ENCODE results near the gene CNTNAP2.

CNTNAP2 gene

DNA sequence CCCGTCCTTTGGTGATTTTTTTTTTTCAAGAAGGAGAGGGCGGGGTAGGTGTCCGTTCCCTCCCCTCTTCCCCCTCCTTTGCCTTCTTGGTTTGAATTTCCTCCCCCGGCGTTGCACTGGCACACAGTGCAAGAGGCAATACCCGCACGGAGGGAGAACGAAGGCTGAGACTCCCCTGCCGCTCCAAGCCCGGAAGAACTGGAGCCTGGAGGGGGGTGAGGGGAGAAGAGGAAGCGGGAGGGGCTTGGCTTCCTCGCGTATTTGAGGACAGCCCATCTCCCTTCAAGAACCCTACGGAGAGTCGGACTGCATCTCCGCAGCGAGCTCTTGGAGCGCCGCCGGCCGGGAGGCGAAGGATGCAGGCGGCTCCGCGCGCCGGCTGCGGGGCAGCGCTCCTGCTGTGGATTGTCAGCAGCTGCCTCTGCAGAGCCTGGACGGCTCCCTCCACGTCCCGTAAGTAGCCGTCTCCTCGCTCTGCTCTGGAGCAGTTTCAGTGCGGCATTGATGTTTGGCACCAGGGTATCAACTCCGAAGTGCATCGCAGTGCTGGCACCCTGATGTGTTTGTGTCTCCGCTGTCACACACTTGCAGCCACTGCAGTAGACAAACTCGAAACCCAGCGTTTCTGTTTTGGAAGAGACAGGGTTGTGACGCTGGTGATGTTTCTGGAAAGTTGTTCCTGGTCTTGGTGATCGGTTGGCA lies at the start of gene CNTNAP2:
Gene CNTNAP2 (plus strand): TSS at position 281 of the 702 bp plus-strand sequence. CDS start 76 bp downstream, at position 357.
- peak; percentile 54 for DNase-seq (ENCODE audit: extremely low spot score)
- CTCF ChIA-PET = interaction anchor here (1.3 kb wide), 1 partner anchor 26 kb away, joined by 3 read pairs; no protein-coding TSS in a partner anchor
- TF ChIP-seq ZNF384 (IDR thresholded peaks at IDR 0.05) (peak; percentile 76), FOXM1 (IDR thresholded peaks at IDR 0.05; ENCODE audit: borderline replicate concordance) (no peak)
- POLR2A ChIA-PET = no interaction called here

GRCh38 chr7:146067880-146068279 lies 48.7 kb upstream of the CNTNAP2 start:
- TF ChIP-seq TARDBP (IDR thresholded peaks at IDR 0.05) (no peak), ZNF384 (IDR thresholded peaks at IDR 0.05) (no peak), FOXA1 (IDR thresholded peaks at IDR 0.05) (no peak), L3MBTL2 (conservative IDR thresholded peaks at IDR 0.05) (no peak), ARNT (IDR thresholded peaks at IDR 0.05) (no peak), SP1 (IDR thresholded peaks at IDR 0.05) (no peak)
- CTCF ChIA-PET = interaction anchor here (0.6 kb wide), 1 partner anchor 14 kb away, joined by 3 read pairs; no protein-coding TSS in a partner anchor
- no peak for DNase-seq (ENCODE audit: extremely low spot score)
- POLR2A ChIA-PET = no interaction called here

GRCh38 chr7:146074195-146074765 lies 42.3 kb upstream of the CNTNAP2 start:
- POLR2A ChIA-PET = no interaction called here
- TF ChIP-seq HDGF (IDR thresholded peaks at IDR 0.05; ENCODE audit: borderline replicate concordance) (no peak), TARDBP (IDR thresholded peaks at IDR 0.05) (no peak), ARNT (IDR thresholded peaks at IDR 0.05) (no peak), FOXM1 (IDR thresholded peaks at IDR 0.05; ENCODE audit: borderline replicate concordance) (no peak), NFRKB (IDR thresholded peaks at IDR 0.05) (no peak), FOXK2 (IDR thresholded peaks at IDR 0.05) (no peak), LEF1 (IDR thresholded peaks at IDR 0.05; ENCODE audit: borderline replicate concordance) (no peak), SUZ12 (IDR thresholded peaks at IDR 0.05) (no peak)
- CTCF ChIA-PET = no interaction called here

GRCh38 chr7:146076344-146076743 lies 40.3 kb upstream of the CNTNAP2 start:
- CTCF ChIA-PET = no interaction called here
- POLR2A ChIA-PET = no interaction called here
- DNase-seq (ENCODE audit: extremely low spot score) = no peak
- no peak for TF ChIP-seq FOXA1 (IDR thresholded peaks at IDR 0.05)
- no peak for TF ChIP-seq CTBP1 (IDR thresholded peaks at IDR 0.05; ENCODE audit: borderline replicate concordance)
- no peak for TF ChIP-seq ZNF384 (IDR thresholded peaks at IDR 0.05)
- TF ChIP-seq FOXK2 (IDR thresholded peaks at IDR 0.05) = no peak
- TF ChIP-seq ELF4 (IDR thresholded peaks at IDR 0.05) = no peak
- TF ChIP-seq LEF1 (IDR thresholded peaks at IDR 0.05; ENCODE audit: borderline replicate concordance) = no peak
- TF ChIP-seq TARDBP (IDR thresholded peaks at IDR 0.05) = no peak
- TF ChIP-seq ARNT (IDR thresholded peaks at IDR 0.05) = no peak
- TF ChIP-seq SUZ12 (IDR thresholded peaks at IDR 0.05) = no peak
- TF ChIP-seq L3MBTL2 (conservative IDR thresholded peaks at IDR 0.05) = no peak
- TF ChIP-seq SP1 (IDR thresholded peaks at IDR 0.05) = no peak
- TF ChIP-seq FOXM1 (IDR thresholded peaks at IDR 0.05; ENCODE audit: borderline replicate concordance) = no peak
- TF ChIP-seq, protein P1, sequence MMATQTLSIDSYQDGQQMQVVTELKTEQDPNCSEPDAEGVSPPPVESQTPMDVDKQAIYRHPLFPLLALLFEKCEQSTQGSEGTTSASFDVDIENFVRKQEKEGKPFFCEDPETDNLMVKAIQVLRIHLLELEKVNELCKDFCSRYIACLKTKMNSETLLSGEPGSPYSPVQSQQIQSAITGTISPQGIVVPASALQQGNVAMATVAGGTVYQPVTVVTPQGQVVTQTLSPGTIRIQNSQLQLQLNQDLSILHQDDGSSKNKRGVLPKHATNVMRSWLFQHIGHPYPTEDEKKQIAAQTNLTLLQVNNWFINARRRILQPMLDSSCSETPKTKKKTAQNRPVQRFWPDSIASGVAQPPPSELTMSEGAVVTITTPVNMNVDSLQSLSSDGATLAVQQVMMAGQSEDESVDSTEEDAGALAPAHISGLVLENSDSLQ (IDR thresholded peaks at IDR 0.05) = no peak
- no peak for TF ChIP-seq BHLHE40 (IDR thresholded peaks at IDR 0.05; ENCODE audit: borderline replicate concordance)

More at GRCh38 chr7:146074195-146074765, 42.3 kb upstream of the CNTNAP2 start:
- DNase-seq (ENCODE audit: extremely low spot score) = no peak

GRCh38 chr7:146084086-146084485 lies 32.5 kb upstream of the CNTNAP2 start:
- CTCF ChIA-PET = no interaction called here
- POLR2A ChIA-PET = no interaction called here
- DNase-seq (ENCODE audit: extremely low spot score) = no peak
- TF ChIP-seq FOXK2 (IDR thresholded peaks at IDR 0.05) (no peak), SP1 (IDR thresholded peaks at IDR 0.05) (no peak), FOXM1 (IDR thresholded peaks at IDR 0.05; ENCODE audit: borderline replicate concordance) (no peak), TARDBP (IDR thresholded peaks at IDR 0.05) (no peak), ARNT (IDR thresholded peaks at IDR 0.05) (no peak), BHLHE40 (IDR thresholded peaks at IDR 0.05; ENCODE audit: borderline replicate concordance) (no peak), FOXA1 (IDR thresholded peaks at IDR 0.05) (no peak), ELF4 (IDR thresholded peaks at IDR 0.05) (no peak), CTBP1 (IDR thresholded peaks at IDR 0.05; ENCODE audit: borderline replicate concordance) (no peak), L3MBTL2 (conservative IDR thresholded peaks at IDR 0.05) (no peak), NFRKB (IDR thresholded peaks at IDR 0.05) (no peak), HDGF (IDR thresholded peaks at IDR 0.05; ENCODE audit: borderline replicate concordance) (no peak), ZNF384 (IDR thresholded peaks at IDR 0.05) (no peak), SUZ12 (IDR thresholded peaks at IDR 0.05) (no peak), LEF1 (IDR thresholded peaks at IDR 0.05; ENCODE audit: borderline replicate concordance) (no peak)
- TF ChIP-seq, protein P1 (IDR thresholded peaks at IDR 0.05) = no peak

DNA sequence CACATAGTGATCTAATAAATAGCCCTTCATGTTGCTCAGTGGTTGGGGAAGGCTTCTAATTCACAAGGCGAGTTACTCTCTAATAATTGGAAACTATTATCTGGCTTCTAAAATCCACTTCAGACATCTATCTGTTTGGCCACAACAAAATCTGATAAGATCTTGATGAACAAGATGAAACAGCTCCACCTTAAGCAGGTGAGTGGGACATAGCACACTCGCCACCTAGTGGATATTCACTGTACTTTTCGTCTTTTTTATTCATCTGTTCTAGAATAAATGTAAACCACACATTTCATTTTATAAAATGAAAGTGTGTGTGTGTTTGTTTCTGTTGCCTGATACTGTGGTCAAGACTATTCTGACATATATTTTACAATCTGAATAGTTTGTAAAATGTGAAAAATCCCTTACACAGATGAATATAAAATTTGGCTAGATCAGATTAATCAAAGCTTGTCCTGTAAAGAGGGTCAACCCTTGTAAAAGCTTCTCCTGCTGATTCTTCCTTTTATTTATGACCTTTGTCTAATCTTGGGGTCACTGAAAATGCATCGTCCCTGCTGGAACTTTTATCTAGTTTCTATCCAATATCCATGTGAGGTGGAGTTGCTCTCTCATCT lies 26.5 kb upstream of the CNTNAP2 start:
- POLR2A ChIA-PET = interaction anchor here (0.7 kb wide), 1 partner anchor 1022 kb away, joined by 3 read pairs; no protein-coding TSS in a partner anchor
- CTCF ChIA-PET = interaction anchor here (0.6 to 1.9 kb wide), 6 partner anchors 9 to 57 kb away, joined by 3 to 6 read pairs (median 3); partner anchors contain the start of gene CNTNAP2
- TF ChIP-seq CTBP1 (IDR thresholded peaks at IDR 0.05; ENCODE audit: borderline replicate concordance) (no peak), ZNF384 (IDR thresholded peaks at IDR 0.05) (no peak), FOXM1 (IDR thresholded peaks at IDR 0.05; ENCODE audit: borderline replicate concordance) (no peak), BHLHE40 (IDR thresholded peaks at IDR 0.05; ENCODE audit: borderline replicate concordance) (no peak), SUZ12 (IDR thresholded peaks at IDR 0.05) (no peak), TARDBP (IDR thresholded peaks at IDR 0.05) (no peak), SP1 (IDR thresholded peaks at IDR 0.05) (no peak), ELF4 (IDR thresholded peaks at IDR 0.05) (no peak), ARNT (IDR thresholded peaks at IDR 0.05) (no peak), LEF1 (IDR thresholded peaks at IDR 0.05; ENCODE audit: borderline replicate concordance) (no peak), FOXK2 (IDR thresholded peaks at IDR 0.05) (no peak)
- TF ChIP-seq, protein P1 (IDR thresholded peaks at IDR 0.05) = no peak
- peak; percentile 37 for DNase-seq (ENCODE audit: extremely low spot score)
